A549 (cell line): ENCODE data around the gene CEND1. TPM values are rescaled to one million over a fixed set of nuclear protein-coding genes. Genes with fewer than 3 reads are reported as not detected.
A peak's percentile ranks its signal among the peaks of the same experiment; 100 is the strongest.

Experiments
- ATAC-seq, 2 experiments: fragments of 200-7000 bp in 1 of 2; fragments of >200 bp in 1 of 2; cut with Nextera tagmentation in 1 of 2; cut with Tn5 transposase in 1 of 2; 3 replicates each; pipeline versions ENCODE4 v1.8.0 to v1.9.1; 2018 to 2020; ENCODE audit warnings: mild to moderate bottlenecking in 1 of 2, moderate library complexity in 1 of 2
- CTCF ChIA-PET: fragments of 300-600 bp; sonication (Branson Sonifier 250); formaldehyde crosslinking; extraction: SDS; loops from one replicate; lab custom pipeline; 2021; ENCODE audit warnings: antibody characterized with exemption, inconsistent platforms; lab: Yijun Ruan, JAX
- POLR2A ChIA-PET: fragments of 350-600 bp; formaldehyde crosslinking; extraction: SDS; loops from one replicate; lab custom pipeline; 2021; ENCODE audit warnings: antibody characterized with exemption, inconsistent platforms; lab: Yijun Ruan, JAX
- DNase-seq, 2 experiments: peaks; one replicate each; pipeline versions ENCODE4 v3.0.0 to v3.0.0-alpha.2; 2011 to 2016; ENCODE audit warnings: low read depth in 1 of 2, low spot score in 1 of 2
- FAIRE-seq: peaks from 2 replicates; lab custom pipeline; 2011; peaks lifted over from hg19 to GRCh38; lab: Jason Lieb, UNC
- H3K27ac ChIP-seq, 2 experiments: fragments of >200 bp; sonication (Bioruptor Twin); formaldehyde crosslinking; 3 replicates each; pipeline ENCODE4 v1.5.1; 2016 to 2017
- H3K4me1 ChIP-seq: fragments of >200 bp; sonication (Bioruptor Twin); formaldehyde crosslinking; 3 replicates; pipeline ENCODE4 v1.6.1; 2016
- H3K4me2 ChIP-seq: fragments of >200 bp; sonication (Bioruptor Twin); formaldehyde crosslinking; 3 replicates; pipeline ENCODE4 v1.6.1; 2016
- H3K4me3 ChIP-seq: fragments of >200 bp; sonication (Bioruptor Twin); formaldehyde crosslinking; 3 replicates; pipeline ENCODE4 v1.5.1; 2016
- H3K9me3 ChIP-seq: fragments of >200 bp; sonication (Bioruptor Twin); formaldehyde crosslinking; 3 replicates; pipeline ENCODE4 v1.6.1; 2016
- CBX2 ChIP-seq: fragments of 200-600 bp; sonication (generic); IDR thresholded peaks from 2 replicates; pipeline ENCODE4 v1.6.1; 2016; ENCODE audit warnings: low read depth, mild to moderate bottlenecking, borderline replicate concordance
- CEBPB ChIP-seq, 2 experiments: fragments of >200 bp in 1 of 2; sonication (Bioruptor Twin) in 1 of 2; formaldehyde crosslinking in 1 of 2; IDR thresholded peaks; 2 replicates each; pipeline ENCODE4 v1.6.1; 2012 to 2016
- EHF ChIP-seq: fragments of 250-450 bp; sonication (Bioruptor Pico); IDR thresholded peaks from 2 replicates; pipeline ENCODE4 v1.5.0; 2020; ENCODE audit warnings: mild to moderate bottlenecking
- EHMT2 ChIP-seq: fragments of 200-600 bp; sonication (generic); IDR thresholded peaks from 2 replicates; pipeline ENCODE4 v1.6.1; 2016; ENCODE audit warnings: antibody characterized with exemption, low read depth, mild to moderate bottlenecking, moderate library complexity
- ESRRA ChIP-seq: fragments of 150-350 bp; IDR thresholded peaks from 2 replicates; pipeline ENCODE4 v1.6.1; 2014; ENCODE audit warnings: mild to moderate bottlenecking, low read length, borderline replicate concordance
- FOSL2 ChIP-seq, 2 experiments: fragments of 450-650 bp in 1 of 2; fragments of >200 bp in 1 of 2; sonication (Bioruptor Twin) in 1 of 2; formaldehyde crosslinking; IDR thresholded peaks; 2 replicates each; pipeline versions ENCODE4 v1.5.0 to v1.6.1; 2016 to 2020; ENCODE audit warnings: mild to moderate bottlenecking in 1 of 2, moderate library complexity in 1 of 2
- GATA3 ChIP-seq: IDR thresholded peaks from 2 replicates; pipeline ENCODE4 v1.6.1; 2012; ENCODE audit warnings: borderline replicate concordance
- HEYL ChIP-seq: fragments of 250-450 bp; sonication (Bioruptor Pico); IDR thresholded peaks from 2 replicates; pipeline ENCODE4 v1.8.0; 2021; ENCODE audit warnings: mild to moderate bottlenecking, moderate library complexity
- KDM1A ChIP-seq: fragments of 200-600 bp; sonication (generic); IDR thresholded peaks from 2 replicates; pipeline ENCODE4 v1.6.1; 2016; ENCODE audit warnings: low read depth, mild to moderate bottlenecking
- KDM5A ChIP-seq: fragments of 200-600 bp; sonication (generic); IDR thresholded peaks from 2 replicates; pipeline ENCODE4 v1.6.1; 2016; ENCODE audit warnings: antibody characterized with exemption, mild to moderate bottlenecking
- MAFK ChIP-seq: fragments of 450-650 bp; IDR thresholded peaks from 2 replicates; pipeline ENCODE4 v1.6.1; 2014; ENCODE audit not compliant: partially characterized antibody
- MYC ChIP-seq: IDR thresholded peaks from 2 replicates; pipeline ENCODE4 v1.6.1; 2012; ENCODE audit warnings: mild to moderate bottlenecking, inconsistent platforms, low read length, improper control_type of control experiment, borderline replicate concordance
- NPAS2 ChIP-seq: fragments of 250-450 bp; sonication (Bioruptor Pico); IDR thresholded peaks from 2 replicates; pipeline ENCODE4 v1.8.0; 2022; ENCODE audit warnings: mild to moderate bottlenecking, moderate library complexity, borderline replicate concordance
- PHF8 ChIP-seq: fragments of 200-600 bp; sonication (generic); IDR thresholded peaks from 2 replicates; pipeline ENCODE4 v1.6.1; 2016; ENCODE audit warnings: low read depth, mild to moderate bottlenecking, antibody characterized with exemption, moderate library complexity, borderline replicate concordance
- POLR2AphosphoS2 ChIP-seq: conservative IDR thresholded peaks from 2 replicates; pipeline ENCODE4 v1.6.1; 2012; ENCODE audit warnings: low read length, improper control_type of control experiment, inconsistent platforms
- RNF2 ChIP-seq: fragments of 200-600 bp; sonication (generic); IDR thresholded peaks from 2 replicates; pipeline ENCODE4 v1.6.1; 2016; ENCODE audit warnings: low read depth, mild to moderate bottlenecking, antibody characterized with exemption, moderate library complexity, borderline replicate concordance
- TFCP2L1 ChIP-seq: fragments of 250-450 bp; sonication (Bioruptor Pico); IDR thresholded peaks from 2 replicates; pipeline ENCODE4 v1.5.0; 2021; ENCODE audit warnings: mild to moderate bottlenecking
- TP53 ChIP-seq: fragments of 250-450 bp; sonication (Bioruptor Pico); IDR thresholded peaks from 2 replicates; pipeline ENCODE4 v1.5.0; 2021; ENCODE audit warnings: mild to moderate bottlenecking, moderate library complexity
- ZC3H11A ChIP-seq: fragments of 450-650 bp; IDR thresholded peaks from 2 replicates; pipeline ENCODE4 v1.6.1; 2014; ENCODE audit warnings: antibody characterized with exemption, mild to moderate bottlenecking
- ZNF302 ChIP-seq: fragments of 250-450 bp; sonication (Bioruptor Pico); IDR thresholded peaks from 2 replicates; pipeline ENCODE4 v1.9.0; 2021; ENCODE audit warnings: inconsistent platforms, mild to moderate bottlenecking, moderate library complexity
- ZSCAN20 ChIP-seq: fragments of 250-450 bp; sonication (Bioruptor Pico); IDR thresholded peaks from 2 replicates; pipeline ENCODE4 v1.8.0; 2022; ENCODE audit warnings: mild to moderate bottlenecking, moderate library complexity
- WGBS: methylation state at CpG from one replicate; pipeline ENCODE4 v1.1.6; 2017; ENCODE audit errors: missing lambda C conversion rate; 5-methylcytosine and 5-hydroxymethylcytosine counted together
- polyA plus RNA-seq, 4 experiments: library from polyadenylated mRNA; depleted of rRNA in 3 of 4; stranded (reverse); fragments of >200 nt; fragmentation: RNase III in 1 of 4; extraction: RNeasy Plus Mini Kit Qiagen cat#74134 plus additional on column Dnase treatment in 1 of 4; gene quantifications; 2 replicates in 3 of 4; 3 replicates in 1 of 4; pipeline ENCODE4 v1.2.3, GENCODE V29; 2011 to 2017
- TF ChIP-seq, protein P1 (sequence below): fragments of 250-450 bp; sonication (Bioruptor Pico); IDR thresholded peaks from 2 replicates; pipeline ENCODE4 v1.5.0; 2021; ENCODE audit warnings: mild to moderate bottlenecking, moderate library complexity, borderline replicate concordance
- TF ChIP-seq, protein P2 (sequence below): IDR thresholded peaks from 2 replicates; pipeline ENCODE4 v1.6.1; 2012
- TF ChIP-seq, protein P3 (sequence below): IDR thresholded peaks from 2 replicates; pipeline ENCODE4 v1.6.1; 2012

The CEND1 gene
- polyA plus RNA-seq, 2 of the 4 experiments (the other 2 are of a cell fraction), result 1.0 TPM; not detected in 1

DNA sequence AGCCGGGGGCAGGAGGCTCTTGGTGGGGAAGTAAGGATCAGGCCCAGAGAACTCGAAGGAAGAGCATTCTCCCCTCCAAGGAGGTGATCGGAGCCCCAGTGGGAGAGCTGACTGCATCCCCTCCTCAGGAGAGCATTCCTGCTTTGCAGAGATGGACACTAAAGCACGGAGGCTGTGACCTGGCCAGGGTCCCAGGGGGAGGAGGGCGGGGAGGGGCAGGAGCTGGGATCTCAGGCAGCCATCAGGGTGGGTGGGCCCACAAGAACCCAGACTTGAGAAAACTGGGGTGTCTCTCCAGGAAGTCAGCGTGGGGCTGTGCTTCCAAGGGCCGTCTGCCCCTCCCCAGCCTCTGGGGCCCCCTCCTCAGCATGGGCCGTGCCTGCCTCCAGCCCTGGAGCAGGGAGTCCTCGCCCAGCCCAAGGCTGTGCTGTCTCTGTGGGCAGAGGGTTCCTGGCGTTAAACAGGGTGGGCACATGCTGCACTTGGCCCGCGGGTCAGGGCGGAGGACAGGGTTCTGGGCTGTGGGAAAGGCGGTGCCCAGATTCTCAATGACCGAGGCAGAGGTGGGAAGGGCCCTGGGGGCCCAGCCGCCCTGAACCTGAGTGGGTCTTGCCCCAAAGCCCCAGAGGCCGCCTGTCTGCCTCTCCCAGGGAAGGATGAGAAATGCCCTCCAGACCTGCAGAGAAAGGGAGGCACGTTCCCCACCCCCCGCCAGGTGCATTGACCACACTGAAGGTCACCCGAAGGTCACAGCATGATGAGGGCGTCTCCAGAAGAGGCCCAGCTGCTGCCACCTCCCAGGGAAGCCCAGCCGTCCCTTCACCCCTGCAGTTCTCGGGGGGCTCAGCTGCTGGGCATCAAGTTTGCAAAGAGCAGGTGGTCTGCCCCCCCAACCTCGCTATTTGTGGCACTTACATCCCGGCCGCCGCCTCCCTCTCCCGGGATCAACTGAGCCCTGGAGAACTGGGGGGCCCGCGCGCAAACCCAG lies 643 bp downstream of the CEND1 start:
- ChIA-PET POLR2A (interaction anchor here (1.1 to 2.1 kb wide), 4 partner anchors 10 to 30 kb away, joined by 3 to 9 read pairs (median 4); partner anchors contain the start of gene RPLP2), CTCF (interaction anchor here (0.7 to 1.6 kb wide), 4 partner anchors 10 to 19 kb away, joined by 3 to 4 read pairs (median 3); no protein-coding TSS in a partner anchor)
- ATAC-seq, result no peak
- Histone ChIP-seq H3K9me3 (no peaks in the 10 kb centered on the region), H3K4me2 (peak overlapping the region; percentile 77), H3K27ac (peak overlapping the region in 1 of 2 experiments; percentile 72; a peak in 3 of 6 replicates), H3K4me1 (peaks cover 23% of the 10 kb centered on the region), H3K4me3 (peak overlapping the region; percentile 37)
- TF ChIP-seq MYC, result no peak
- no peak for TF ChIP-seq RNF2
- no peak for TF ChIP-seq EHF (CRISPR knock-in tag)
- no peak for TF ChIP-seq GATA3
- no peak for TF ChIP-seq EHMT2
- TF ChIP-seq, protein P1, sequence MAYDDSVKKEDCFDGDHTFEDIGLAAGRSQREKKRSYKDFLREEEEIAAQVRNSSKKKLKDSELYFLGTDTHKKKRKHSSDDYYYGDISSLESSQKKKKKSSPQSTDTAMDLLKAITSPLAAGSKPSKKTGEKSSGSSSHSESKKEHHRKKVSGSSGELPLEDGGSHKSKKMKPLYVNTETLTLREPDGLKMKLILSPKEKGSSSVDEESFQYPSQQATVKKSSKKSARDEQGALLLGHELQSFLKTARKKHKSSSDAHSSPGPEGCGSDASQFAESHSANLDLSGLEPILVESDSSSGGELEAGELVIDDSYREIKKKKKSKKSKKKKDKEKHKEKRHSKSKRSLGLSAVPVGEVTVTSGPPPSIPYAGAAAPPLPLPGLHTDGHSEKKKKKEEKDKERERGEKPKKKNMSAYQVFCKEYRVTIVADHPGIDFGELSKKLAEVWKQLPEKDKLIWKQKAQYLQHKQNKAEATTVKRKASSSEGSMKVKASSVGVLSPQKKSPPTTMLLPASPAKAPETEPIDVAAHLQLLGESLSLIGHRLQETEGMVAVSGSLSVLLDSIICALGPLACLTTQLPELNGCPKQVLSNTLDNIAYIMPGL (CRISPR knock-in tag), result no peak
- no peak for TF ChIP-seq KDM5A
- no peak for TF ChIP-seq POLR2AphosphoS2
- no peak for TF ChIP-seq ZNF302 (CRISPR knock-in tag)
- TF ChIP-seq FOSL2 (IDR thresholded peaks at IDR 0.05), result no peak
- no peak for TF ChIP-seq FOSL2 (CRISPR knock-in tag; IDR thresholded peaks at IDR 0.05)
- TF ChIP-seq NPAS2 (CRISPR knock-in tag), result no peak
- TF ChIP-seq MAFK, result no peak
- TF ChIP-seq ESRRA, result peak; percentile 85
- no peak for TF ChIP-seq HEYL (CRISPR knock-in tag)
- no peak for TF ChIP-seq ZC3H11A
- no peak for TF ChIP-seq ZSCAN20 (CRISPR knock-in tag)
- no peak for TF ChIP-seq KDM1A
- TF ChIP-seq TFCP2L1, result no peak
- TF ChIP-seq, protein P2, sequence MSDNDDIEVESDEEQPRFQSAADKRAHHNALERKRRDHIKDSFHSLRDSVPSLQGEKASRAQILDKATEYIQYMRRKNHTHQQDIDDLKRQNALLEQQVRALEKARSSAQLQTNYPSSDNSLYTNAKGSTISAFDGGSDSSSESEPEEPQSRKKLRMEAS, result 0 out of 2 replicates have a peak, but pooled peaks have one; percentile 20
- no peak for TF ChIP-seq TP53 (CRISPR knock-in tag)
- TF ChIP-seq, protein P3, sequence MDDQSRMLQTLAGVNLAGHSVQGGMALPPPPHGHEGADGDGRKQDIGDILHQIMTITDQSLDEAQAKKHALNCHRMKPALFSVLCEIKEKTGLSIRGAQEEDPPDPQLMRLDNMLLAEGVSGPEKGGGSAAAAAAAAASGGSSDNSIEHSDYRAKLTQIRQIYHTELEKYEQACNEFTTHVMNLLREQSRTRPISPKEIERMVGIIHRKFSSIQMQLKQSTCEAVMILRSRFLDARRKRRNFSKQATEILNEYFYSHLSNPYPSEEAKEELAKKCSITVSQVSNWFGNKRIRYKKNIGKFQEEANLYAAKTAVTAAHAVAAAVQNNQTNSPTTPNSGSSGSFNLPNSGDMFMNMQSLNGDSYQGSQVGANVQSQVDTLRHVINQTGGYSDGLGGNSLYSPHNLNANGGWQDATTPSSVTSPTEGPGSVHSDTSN, result peak; percentile 44; the same call in 1 of the 2 replicates
- FAIRE-seq, result no peak
- DNase-seq, result no peak
- 60% methylated on average over 22 of the region's 31 CpGs for WGBS

DNA sequence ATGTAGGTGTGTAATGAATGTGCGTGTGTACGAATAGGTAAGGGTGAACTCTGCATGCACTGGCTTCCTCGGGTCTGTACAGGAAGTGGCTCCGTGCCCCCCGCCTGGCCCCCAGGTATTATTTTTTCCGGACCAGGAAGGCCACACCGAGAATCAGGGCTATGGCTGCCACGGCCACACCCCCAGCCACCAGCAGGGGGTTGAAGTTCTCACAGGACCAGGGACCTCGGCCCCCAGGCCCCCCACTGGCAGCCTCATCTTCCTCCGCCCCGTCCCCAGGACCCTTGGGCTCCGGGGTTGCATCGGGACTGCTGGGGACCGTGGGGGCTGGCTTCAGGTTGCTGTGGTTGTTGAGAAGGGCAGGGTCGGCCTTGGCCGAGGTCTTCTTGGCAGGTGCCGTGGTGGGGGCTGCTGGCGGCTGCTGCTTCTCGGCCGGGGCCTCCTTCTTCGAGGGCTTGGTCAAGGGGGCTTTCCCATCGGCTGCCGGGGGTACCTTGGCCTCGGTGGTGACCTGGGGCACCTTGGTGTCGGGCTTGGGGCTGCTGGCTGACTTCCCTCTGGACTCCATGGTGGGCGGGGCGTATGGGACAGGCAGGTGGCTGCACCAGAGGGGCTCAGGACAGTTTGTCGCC lies 1.8 kb downstream of the CEND1 start:
- POLR2A ChIA-PET, result no interaction called here
- ATAC-seq (no peak), FAIRE-seq (no peak), DNase-seq (no peak)
- Histone ChIP-seq H3K4me2 (no peak overlapping the region), H3K4me3 (no peak overlapping the region), H3K4me1 (peaks cover 23% of the 10 kb centered on the region), H3K9me3 (no peaks in the 10 kb centered on the region), H3K27ac (no peak overlapping the region)
- CTCF ChIA-PET, result interaction anchor here (1.1 kb wide), 1 partner anchor 233 kb away, joined by 3 read pairs; no protein-coding TSS in a partner anchor
- TF ChIP-seq CBX2, result no peak
- TF ChIP-seq CEBPB (IDR thresholded peaks at IDR 0.05), result no peak
- TF ChIP-seq MAFK, result no peak
- TF ChIP-seq PHF8, result no peak
- WGBS, result 88% methylated on average over 8 of the region's 28 CpGs
